Measurements from ENCODE around the gene PALD1. TPM values are rescaled to one million over a fixed set of nuclear protein-coding genes. Genes with fewer than 3 reads are reported as not detected.

The PALD1 gene
- polyA plus RNA-seq, 1 of the 3 experiments (the other 2 are of a cell fraction) = 0.16 TPM

DNA sequence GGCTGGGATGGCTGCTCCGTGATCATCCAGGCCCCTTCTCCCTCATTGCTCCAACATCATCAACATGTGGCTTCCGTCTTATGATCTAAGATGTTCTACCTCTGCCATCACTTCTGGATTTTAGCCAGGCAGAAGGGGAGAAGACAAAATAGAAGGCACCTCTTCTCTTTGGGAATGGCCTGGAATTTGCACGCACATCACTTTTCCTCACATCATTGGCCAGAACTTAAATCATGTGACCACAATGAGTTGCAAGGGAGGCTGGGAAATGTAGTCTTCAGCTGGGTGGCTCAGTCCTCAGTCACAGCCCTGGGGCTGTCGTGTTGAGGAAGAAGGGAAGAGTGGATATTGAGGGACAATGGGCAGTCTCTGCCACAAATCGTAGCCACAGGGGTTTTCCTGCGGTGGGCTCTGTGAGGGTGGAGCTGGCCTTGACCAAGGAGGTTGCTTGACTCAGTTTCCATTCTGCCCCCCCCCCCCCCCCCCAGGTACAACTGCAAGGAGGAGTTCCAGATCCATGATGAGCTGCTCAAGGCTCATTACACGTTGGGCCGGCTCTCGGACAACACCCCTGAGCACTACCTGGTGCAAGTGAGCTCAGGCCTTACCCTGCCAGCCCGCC is 50.3 kb downstream of the PALD1 start:
- Histone ChIP-seq H3K27me3 (ENCODE audit: insufficient read depth) (no peaks in the 10 kb centered on the region), H3K9me3 (no peaks in the 10 kb centered on the region), H3K9me2 (no peaks in the 10 kb centered on the region), H3K4me3 (ENCODE audit: low read depth in 2 of 2, low read length in 1 of 2) (no peak overlapping the region), H3K4me2 (no peak overlapping the region), H3K27ac (ENCODE audit: low read depth in 2 of 2, low read length in 1 of 2) (no peak overlapping the region), H3K4me1 (ENCODE audit: control insufficient read depth in 1 of 2, insufficient read depth in 2 of 2, low read depth in 1 of 2, low read length in 1 of 2) (peaks cover 0 to 3% of the 10 kb centered on the region in 2 experiments; a peak in 1 of 4 replicates), H4K20me1 (ENCODE audit: insufficient read depth) (no peaks in the 10 kb centered on the region), H3K36me3 (replicated peaks in 1 of 2; ENCODE audit: control insufficient read depth in 1 of 2, insufficient read depth in 2 of 2, low read length in 1 of 2) (no peaks in the 10 kb centered on the region), H3K9ac (no peak overlapping the region), H3K79me2 (ENCODE audit: insufficient read depth) (no peaks in the 10 kb centered on the region), H2AFZ (ENCODE audit: low read depth) (peak overlapping the region; percentile 63; the same call in 1 of the 2 replicates), H3F3A (replicated peaks; ENCODE audit: insufficient read depth) (no peaks in the 10 kb centered on the region)
- POLR2A ChIA-PET = no interaction called here
- WGBS (ENCODE audit: low lambda C conversion rate) = 47% methylated on average over 7 of the region's 10 CpGs
- CTCF ChIA-PET = interaction anchor here (0.6 to 4.8 kb wide), 6 partner anchors 9 to 508 kb away, joined by 3 to 35 read pairs (median 4); no protein-coding TSS in a partner anchor
- TF ChIP-seq SIN3A (IDR thresholded peaks at IDR 0.05; ENCODE audit: borderline replicate concordance, low read depth, low read length) = no peak
- TF ChIP-seq, protein P1, sequence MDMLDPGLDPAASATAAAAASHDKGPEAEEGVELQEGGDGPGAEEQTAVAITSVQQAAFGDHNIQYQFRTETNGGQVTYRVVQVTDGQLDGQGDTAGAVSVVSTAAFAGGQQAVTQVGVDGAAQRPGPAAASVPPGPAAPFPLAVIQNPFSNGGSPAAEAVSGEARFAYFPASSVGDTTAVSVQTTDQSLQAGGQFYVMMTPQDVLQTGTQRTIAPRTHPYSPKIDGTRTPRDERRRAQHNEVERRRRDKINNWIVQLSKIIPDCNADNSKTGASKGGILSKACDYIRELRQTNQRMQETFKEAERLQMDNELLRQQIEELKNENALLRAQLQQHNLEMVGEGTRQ (IDR thresholded peaks at IDR 0.05; ENCODE audit: borderline replicate concordance, low read depth, low read length) = peak; percentile 43; the same call in 1 of the 2 replicates
- TF ChIP-seq CHD2 (IDR thresholded peaks at IDR 0.05; ENCODE audit: low read length, partially characterized antibody) = peak; percentile 0
- TF ChIP-seq TAF1 (IDR thresholded peaks at IDR 0.05; ENCODE audit: borderline replicate concordance, low read depth, low read length) = no peak
- TF ChIP-seq, protein P2, sequence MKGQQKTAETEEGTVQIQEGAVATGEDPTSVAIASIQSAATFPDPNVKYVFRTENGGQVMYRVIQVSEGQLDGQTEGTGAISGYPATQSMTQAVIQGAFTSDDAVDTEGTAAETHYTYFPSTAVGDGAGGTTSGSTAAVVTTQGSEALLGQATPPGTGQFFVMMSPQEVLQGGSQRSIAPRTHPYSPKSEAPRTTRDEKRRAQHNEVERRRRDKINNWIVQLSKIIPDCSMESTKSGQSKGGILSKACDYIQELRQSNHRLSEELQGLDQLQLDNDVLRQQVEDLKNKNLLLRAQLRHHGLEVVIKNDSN (IDR thresholded peaks at IDR 0.05; ENCODE audit: borderline replicate concordance, low read depth) = peak; percentile 92
- DNase-seq = peak; percentile 79

DNA sequence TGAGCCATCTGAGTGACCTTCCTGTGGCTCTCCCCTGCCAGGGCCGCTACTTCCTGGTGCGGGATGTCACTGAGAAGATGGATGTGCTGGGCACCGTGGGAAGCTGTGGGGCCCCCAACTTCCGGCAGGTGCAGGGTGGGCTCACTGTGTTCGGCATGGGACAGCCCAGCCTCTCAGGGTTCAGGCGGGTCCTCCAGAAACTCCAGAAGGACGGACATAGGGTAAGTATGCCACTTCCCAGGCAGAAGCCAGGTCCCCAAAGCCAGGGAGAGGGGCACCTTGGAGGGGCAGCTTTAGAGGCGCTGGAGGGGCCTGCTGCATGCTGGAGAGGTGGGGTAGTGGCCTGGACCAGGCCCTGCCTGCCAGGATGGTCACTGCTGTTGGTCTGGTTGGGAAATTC is 51.3 kb downstream of the PALD1 start:
- H3K4me1 ChIP-seq (ENCODE audit: control insufficient read depth in 1 of 2, insufficient read depth in 2 of 2, low read depth in 1 of 2, low read length in 1 of 2) = no peaks in the 10 kb centered on the region; a peak in 1 of 4 replicates
- H2AFZ ChIP-seq (ENCODE audit: low read depth) = no peak overlapping the region
- H3K4me3 ChIP-seq (ENCODE audit: low read depth in 2 of 2, low read length in 1 of 2) = no peak overlapping the region
- ChIA-PET CTCF (interaction anchor here (0.6 to 4.8 kb wide), 5 partner anchors 9 to 509 kb away, joined by 3 to 35 read pairs (median 4); no protein-coding TSS in a partner anchor), POLR2A (no interaction called here)
- no peaks in the 10 kb centered on the region for H3F3A ChIP-seq (replicated peaks; ENCODE audit: insufficient read depth)
- 51% methylated on average over 2 of the region's 8 CpGs for WGBS (ENCODE audit: low lambda C conversion rate)
- no peaks in the 10 kb centered on the region for H3K36me3 ChIP-seq (replicated peaks in 1 of 2; ENCODE audit: control insufficient read depth in 1 of 2, insufficient read depth in 2 of 2, low read length in 1 of 2)
- no peak overlapping the region for H3K27ac ChIP-seq (ENCODE audit: low read depth in 2 of 2, low read length in 1 of 2)
- no peaks in the 10 kb centered on the region for H3K27me3 ChIP-seq (ENCODE audit: insufficient read depth)
- H3K9ac ChIP-seq = no peak overlapping the region
- no peaks in the 10 kb centered on the region for H4K20me1 ChIP-seq (ENCODE audit: insufficient read depth)
- H3K4me2 ChIP-seq = no peak overlapping the region
- H3K9me2 ChIP-seq = no peaks in the 10 kb centered on the region
- H3K9me3 ChIP-seq = no peaks in the 10 kb centered on the region
- TF ChIP-seq, protein P1 (IDR thresholded peaks at IDR 0.05; ENCODE audit: borderline replicate concordance, low read depth, low read length) = no peak
- TF ChIP-seq, protein P3, sequence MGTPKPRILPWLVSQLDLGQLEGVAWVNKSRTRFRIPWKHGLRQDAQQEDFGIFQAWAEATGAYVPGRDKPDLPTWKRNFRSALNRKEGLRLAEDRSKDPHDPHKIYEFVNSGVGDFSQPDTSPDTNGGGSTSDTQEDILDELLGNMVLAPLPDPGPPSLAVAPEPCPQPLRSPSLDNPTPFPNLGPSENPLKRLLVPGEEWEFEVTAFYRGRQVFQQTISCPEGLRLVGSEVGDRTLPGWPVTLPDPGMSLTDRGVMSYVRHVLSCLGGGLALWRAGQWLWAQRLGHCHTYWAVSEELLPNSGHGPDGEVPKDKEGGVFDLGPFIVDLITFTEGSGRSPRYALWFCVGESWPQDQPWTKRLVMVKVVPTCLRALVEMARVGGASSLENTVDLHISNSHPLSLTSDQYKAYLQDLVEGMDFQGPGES (IDR thresholded peaks at IDR 0.05; ENCODE audit: low read depth, low read length) = no peak
- TF ChIP-seq, protein P4, sequence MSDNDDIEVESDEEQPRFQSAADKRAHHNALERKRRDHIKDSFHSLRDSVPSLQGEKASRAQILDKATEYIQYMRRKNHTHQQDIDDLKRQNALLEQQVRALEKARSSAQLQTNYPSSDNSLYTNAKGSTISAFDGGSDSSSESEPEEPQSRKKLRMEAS (IDR thresholded peaks at IDR 0.05; ENCODE audit: low read depth) = no peak
- no peak for TF ChIP-seq TCF12 (IDR thresholded peaks at IDR 0.05)
- TF ChIP-seq MXI1 (IDR thresholded peaks at IDR 0.05; ENCODE audit: low read depth, low read length) = no peak
- TF ChIP-seq RXRA (IDR thresholded peaks at IDR 0.05; ENCODE audit: borderline replicate concordance, low read depth) = no peak
- TF ChIP-seq TEAD4 (IDR thresholded peaks at IDR 0.05; ENCODE audit: borderline replicate concordance, insufficient read depth) = no peak
- no peak for TF ChIP-seq RFX5 (IDR thresholded peaks at IDR 0.05; ENCODE audit: low read length)
- no peak for TF ChIP-seq SMC3 (IDR thresholded peaks at IDR 0.05; ENCODE audit: low read depth, low read length)
- TF ChIP-seq RAD21 (IDR thresholded peaks at IDR 0.05; ENCODE audit: low read length) = no peak
- TF ChIP-seq RCOR1 (IDR thresholded peaks at IDR 0.05; ENCODE audit: low read length) = no peak
- TF ChIP-seq GATA2 (CRISPR knock-in tag; IDR thresholded peaks at IDR 0.05) = no peak
- no peak for TF ChIP-seq YY1 (IDR thresholded peaks at IDR 0.05; ENCODE audit: low read depth)
- TF ChIP-seq MEF2A (IDR thresholded peaks at IDR 0.05; ENCODE audit: borderline replicate concordance, low read depth) = no peak
- no peak for DNase-seq
- H3K79me2 ChIP-seq (ENCODE audit: insufficient read depth) = no peaks in the 10 kb centered on the region

Data from SK-N-SH (cell line).